H1 (cell line): Measurements from ENCODE around the gene CDH11. TPM values are rescaled to one million over a fixed set of nuclear protein-coding genes. Genes with fewer than 3 reads are reported as not detected.

Experiments used
- CTCF ChIA-PET: fragments of 300-600 bp; sonication (Branson Sonifier 250); formaldehyde crosslinking; loops from one replicate; lab custom pipeline; 2021; ENCODE audit not compliant: partially characterized antibody; lab: Charles Lee
- POLR2A ChIA-PET: fragments of 300-600 bp; sonication (Branson Sonifier 250); formaldehyde crosslinking; loops from one replicate; lab custom pipeline; 2021; ENCODE audit warnings: inconsistent platforms; ENCODE audit not compliant: partially characterized antibody; lab: Charles Lee
- DNase-seq, 2 experiments: peaks; one replicate each; pipeline versions ENCODE4 v3.0.0 to v3.0.0-alpha.2; 2010 to 2022; ENCODE audit warnings: low spot score in 2 of 2, low read depth in 1 of 2, mixed read lengths in 1 of 2
- FAIRE-seq: peaks from 2 replicates; lab custom pipeline; 2011; peaks lifted over from hg19 to GRCh38; lab: Jason Lieb, UNC
- H2AFZ ChIP-seq: 2 replicates; pipeline ENCODE4 v1.8.1; 2012; ENCODE audit warnings: low read length, inconsistent platforms
- H2AK5ac ChIP-seq: 2 replicates; pipeline ENCODE4 v1.6.1; 2013; ENCODE audit warnings: low read depth, low read length
- H2BK120ac ChIP-seq: replicated peaks from 2 replicates; pipeline ENCODE3; 2013; ENCODE audit warnings: low read depth, low read length, inconsistent platforms
- H2BK12ac ChIP-seq: 2 replicates; pipeline ENCODE4 v1.6.1; 2013; ENCODE audit warnings: low read depth, low read length
- H2BK15ac ChIP-seq: 2 replicates; pipeline ENCODE4 v1.6.1; 2013; ENCODE audit warnings: low read length
- H2BK20ac ChIP-seq: 2 replicates; pipeline ENCODE4 v1.6.1; 2013; ENCODE audit warnings: low read length
- H2BK5ac ChIP-seq: 2 replicates; pipeline ENCODE4 v1.6.1; 2013; ENCODE audit warnings: low read depth, low read length
- H3K14ac ChIP-seq: 2 replicates; pipeline ENCODE4 v1.6.1; 2013; ENCODE audit warnings: inconsistent platforms; ENCODE audit not compliant: insufficient read length
- H3K18ac ChIP-seq: 2 replicates; pipeline ENCODE4 v1.6.1; 2013; ENCODE audit warnings: low read length; ENCODE audit errors: extremely low read depth
- H3K23ac ChIP-seq: 2 replicates; pipeline ENCODE4 v1.6.1; 2013; ENCODE audit warnings: inconsistent platforms; ENCODE audit not compliant: insufficient read length
- H3K23me2 ChIP-seq: 2 replicates; pipeline ENCODE4 v1.6.1; 2013; ENCODE audit warnings: low read depth, low read length
- H3K27ac ChIP-seq: 2 replicates; pipeline ENCODE4 v1.6.1; 2011; ENCODE audit warnings: low read depth, low read length, inconsistent platforms
- H3K27me3 ChIP-seq, 4 experiments: replicated peaks in 1 of 4; 1 replicate in 1 of 4; 2 replicates in 3 of 4; pipeline versions ENCODE4 v1.6.1 to v1.8.1; 2011 to 2013; ENCODE audit warnings: low read length in 3 of 4, mild to moderate bottlenecking in 3 of 4, inconsistent platforms in 2 of 4, mixed read lengths in 2 of 4, moderate library complexity in 1 of 4; ENCODE audit not compliant: control insufficient read depth in 3 of 4, insufficient read depth in 3 of 4; ENCODE audit errors: extremely low read depth in 1 of 4
- H3K36me3 ChIP-seq, 4 experiments: 2 replicates each; pipeline versions ENCODE4 v1.6.1 to v1.8.1; 2011 to 2013; ENCODE audit warnings: mild to moderate bottlenecking in 4 of 4, low read length in 3 of 4, moderate library complexity in 2 of 4, control low read depth in 1 of 4, inconsistent platforms in 1 of 4; ENCODE audit not compliant: insufficient read depth in 4 of 4, control insufficient read depth in 2 of 4
- H3K4ac ChIP-seq: replicated peaks from 2 replicates; pipeline ENCODE3; 2013; ENCODE audit warnings: low read length, low read depth, mixed read lengths, inconsistent platforms; ENCODE audit not compliant: insufficient read length
- H3K4me1 ChIP-seq, 4 experiments: replicated peaks in 1 of 4; 1 replicate in 1 of 4; 2 replicates in 3 of 4; pipeline versions ENCODE4 v1.6.1 to v1.8.1; 2011 to 2013; ENCODE audit warnings: low read length in 3 of 4, inconsistent platforms in 2 of 4, mixed read lengths in 1 of 4; ENCODE audit not compliant: insufficient read depth in 4 of 4, control insufficient read depth in 3 of 4
- H3K4me2 ChIP-seq, 2 experiments: 2 replicates each; pipeline versions ENCODE4 v1.6.1 to v1.8.1; 2011 to 2013; ENCODE audit warnings: low read depth in 2 of 2, low read length in 2 of 2, control low read depth in 1 of 2, inconsistent platforms in 1 of 2, mild to moderate bottlenecking in 1 of 2; ENCODE audit not compliant: insufficient read depth in 1 of 2
- H3K4me3 ChIP-seq, 4 experiments: fragments of 200-600, 300-600 bp in 1 of 4; sonication (generic), shearing (Covaris generic), sonication (Bioruptor Twin) in 1 of 4; 2 replicates each; pipeline versions ENCODE4 v1.5.1 to v1.8.1; 2011 to 2016; ENCODE audit warnings: low read length in 4 of 4, low read depth in 3 of 4, control low read depth in 2 of 4, inconsistent platforms in 2 of 4, mild to moderate bottlenecking in 2 of 4, mixed read lengths in 1 of 4, moderate library complexity in 1 of 4; ENCODE audit not compliant: insufficient read depth in 2 of 4; ENCODE audit errors: extremely low read depth in 1 of 4
- H3K56ac ChIP-seq: replicated peaks from 2 replicates; pipeline ENCODE3; 2013; ENCODE audit warnings: low read depth, mild to moderate bottlenecking, mixed read lengths, low read length, inconsistent platforms; ENCODE audit not compliant: insufficient read length
- H3K79me1 ChIP-seq: 2 replicates; pipeline ENCODE4 v1.6.1; 2013; ENCODE audit warnings: low read depth, low read length, control low read depth
- H3K79me2 ChIP-seq, 2 experiments: 2 replicates each; pipeline versions ENCODE4 v1.6.1 to v1.8.1; 2012 to 2013; ENCODE audit warnings: low read length in 2 of 2, mild to moderate bottlenecking in 2 of 2, inconsistent platforms in 1 of 2; ENCODE audit not compliant: insufficient read depth in 2 of 2, control insufficient read depth in 1 of 2
- H3K9ac ChIP-seq, 4 experiments: replicated peaks in 1 of 4; 1 replicate in 1 of 4; 2 replicates in 3 of 4; pipeline versions ENCODE4 v1.6.1 to v1.8.1; 2011 to 2013; ENCODE audit warnings: low read depth in 3 of 4, low read length in 3 of 4, control low read depth in 2 of 4, mild to moderate bottlenecking in 2 of 4, moderate library complexity in 2 of 4, inconsistent platforms in 1 of 4; ENCODE audit errors: extremely low read depth in 1 of 4
- H3K9me3 ChIP-seq, 2 experiments: 2 replicates each; pipeline versions ENCODE4 v1.6.1 to v1.8.1; 2012 to 2013; ENCODE audit warnings: mild to moderate bottlenecking in 2 of 2, moderate library complexity in 2 of 2, control low read depth in 1 of 2, inconsistent platforms in 1 of 2, low read depth in 1 of 2, low read length in 1 of 2, mixed read lengths in 1 of 2; ENCODE audit not compliant: insufficient read depth in 2 of 2
- H4K20me1 ChIP-seq, 2 experiments: replicated peaks in 1 of 2; 2 replicates each; pipeline versions ENCODE3 to v1.8.1; 2011 to 2013; ENCODE audit warnings: inconsistent platforms in 2 of 2, low read length in 2 of 2, mild to moderate bottlenecking in 1 of 2; ENCODE audit not compliant: insufficient read depth in 2 of 2, control insufficient read depth in 1 of 2
- H4K5ac ChIP-seq: 2 replicates; pipeline ENCODE4 v1.6.1; 2013; ENCODE audit warnings: low read length, low read depth, mixed read lengths, inconsistent platforms; ENCODE audit not compliant: insufficient read length
- H4K8ac ChIP-seq: 2 replicates; pipeline ENCODE4 v1.8.0; 2013; ENCODE audit warnings: mild to moderate bottlenecking, moderate library complexity, low read length, inconsistent platforms; ENCODE audit not compliant: insufficient read depth; ENCODE audit errors: extremely low read depth
- H4K91ac ChIP-seq: replicated peaks from 2 replicates; pipeline ENCODE3; 2013; ENCODE audit warnings: low read length, mixed read lengths, inconsistent platforms; ENCODE audit not compliant: insufficient read length
- POLR2A ChIP-seq, 2 experiments: IDR thresholded peaks; 1 replicate in 1 of 2; 2 replicates in 1 of 2; pipeline ENCODE4 v1.6.1; 2011; ENCODE audit warnings: low read depth in 2 of 2, low read length in 2 of 2, mild to moderate bottlenecking in 2 of 2; ENCODE audit errors: control extremely low read depth in 1 of 2
- RBBP5 ChIP-seq: IDR thresholded peaks from 2 replicates; pipeline ENCODE4 v1.7.1; 2012; ENCODE audit warnings: low read depth, mild to moderate bottlenecking, inconsistent platforms, low read length, moderate library complexity, borderline replicate concordance
- SAP30 ChIP-seq: fragments of 300-600 bp; sonication (generic); IDR thresholded peaks from 2 replicates; pipeline ENCODE4 v1.7.1; 2012; ENCODE audit warnings: low read length, moderate library complexity, mild to moderate bottlenecking, inconsistent platforms; ENCODE audit not compliant: insufficient read depth, insufficient replicate concordance
- polyA plus RNA-seq, 7 experiments: library from polyadenylated mRNA; depleted of rRNA in 3 of 7; stranded (reverse) in 5 of 7; unstranded in 2 of 7; fragments of >200 nt in 5 of 7; fragments of 200-250 nt in 2 of 7; gene quantifications; 1 replicate in 5 of 7; 2 replicates in 1 of 7; 4 replicates in 1 of 7; pipeline versions ENCODE4 v1.2.1 to v1.2.3, GENCODE V29; 2011 to 2013; ENCODE audit warnings: missing spikeins in 2 of 7, mixed read lengths in 2 of 7
- total RNA-seq: library from RNA; stranded (reverse); fragmentation: NEBNext Ultra II Directional; extraction: Animal tissue kit (Norgen Biotek cat#: 25700); gene quantifications from 2 replicates; pipeline ENCODE4 v1.2.1, GENCODE V29; 2021
- TF ChIP-seq, protein P1 (sequence below): IDR thresholded peaks from 2 replicates; pipeline ENCODE4 v1.6.1; 2012; ENCODE audit warnings: low read length, inconsistent platforms

The CDH11 gene
- total and polyA plus RNA-seq, 2 of the 8 experiments (the other 6 are each of a cell fraction or from before 2014, with no cell fraction given): 3.3 to 8.4 TPM

GRCh38 chr16:65024767-65025178 lies 97.1 kb downstream of the CDH11 start:
- H3K4me3 ChIP-seq: no peak overlapping the region
- H2BK12ac ChIP-seq: no peak overlapping the region
- no peak overlapping the region for H2BK5ac ChIP-seq
- no peak overlapping the region for H3K14ac ChIP-seq
- H4K5ac ChIP-seq: no peak overlapping the region
- ChIA-PET CTCF (no interaction called here), POLR2A (no interaction called here)
- H3K56ac ChIP-seq: no peak overlapping the region
- H3K23ac ChIP-seq: no peak overlapping the region
- H3K4me1 ChIP-seq: no peaks in the 10 kb centered on the region
- no peak overlapping the region for H2AFZ ChIP-seq
- H3K36me3 ChIP-seq: no peaks in the 10 kb centered on the region
- H3K4ac ChIP-seq: no peak overlapping the region
- H2BK15ac ChIP-seq: no peak overlapping the region
- FAIRE-seq: no peak
- no peak overlapping the region for H2AK5ac ChIP-seq
- H3K9me3 ChIP-seq: no peaks in the 10 kb centered on the region
- H3K27me3 ChIP-seq: no peaks in the 10 kb centered on the region
- H3K23me2 ChIP-seq: peaks cover 3% of the 10 kb centered on the region; the same call in 1 of the 2 replicates
- H3K79me1 ChIP-seq: no peaks in the 10 kb centered on the region
- no peak overlapping the region for H3K9ac ChIP-seq
- H3K18ac ChIP-seq: no peak overlapping the region
- no peak overlapping the region for H2BK120ac ChIP-seq
- no peaks in the 10 kb centered on the region for H3K79me2 ChIP-seq
- no peak overlapping the region for H3K27ac ChIP-seq
- no peak overlapping the region for H4K91ac ChIP-seq
- no peak for TF ChIP-seq RBBP5
- TF ChIP-seq, protein P1, sequence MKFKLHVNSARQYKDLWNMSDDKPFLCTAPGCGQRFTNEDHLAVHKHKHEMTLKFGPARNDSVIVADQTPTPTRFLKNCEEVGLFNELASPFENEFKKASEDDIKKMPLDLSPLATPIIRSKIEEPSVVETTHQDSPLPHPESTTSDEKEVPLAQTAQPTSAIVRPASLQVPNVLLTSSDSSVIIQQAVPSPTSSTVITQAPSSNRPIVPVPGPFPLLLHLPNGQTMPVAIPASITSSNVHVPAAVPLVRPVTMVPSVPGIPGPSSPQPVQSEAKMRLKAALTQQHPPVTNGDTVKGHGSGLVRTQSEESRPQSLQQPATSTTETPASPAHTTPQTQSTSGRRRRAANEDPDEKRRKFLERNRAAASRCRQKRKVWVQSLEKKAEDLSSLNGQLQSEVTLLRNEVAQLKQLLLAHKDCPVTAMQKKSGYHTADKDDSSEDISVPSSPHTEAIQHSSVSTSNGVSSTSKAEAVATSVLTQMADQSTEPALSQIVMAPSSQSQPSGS: no peak
- no peak for TF ChIP-seq POLR2A (IDR thresholded peaks at IDR 0.05; ENCODE audit: control extremely low read depth in 1 of 2, low read depth in 2 of 2, low read length in 2 of 2)
- TF ChIP-seq SAP30: no peak
- TF ChIP-seq, all 59 proteins: peak for 0
- no peak for DNase-seq
- no peaks in the 10 kb centered on the region for H4K20me1 ChIP-seq
- H4K8ac ChIP-seq: no peak overlapping the region; the same call in 1 of the 2 replicates
- H2BK20ac ChIP-seq: no peak overlapping the region
- no peak overlapping the region for H3K4me2 ChIP-seq
